Activated CD8-positive, alpha-beta T cell treated with anti-CD3 and anti-CD28 coated beads for 36 hours (primary cell): ENCODE measurements around the gene CDH8. TPM values are rescaled to one million over a fixed set of nuclear protein-coding genes. Genes with fewer than 3 reads are reported as not detected.

Source experiments
- ATAC-seq: fragments of 200-7000 bp; cut with Tn5 transposase; one replicate; pipeline ENCODE4 v1.10.0; 2021; ENCODE audit warnings: mild to moderate bottlenecking, moderate library complexity
- CTCF ChIA-PET: fragments of 350-600 bp; sonication (Branson Sonifier 250); formaldehyde crosslinking; loops from one replicate; lab custom pipeline; 2021; ENCODE audit warnings: antibody characterized with exemption; lab: Charles Lee
- POLR2A ChIA-PET: fragments of 350-600 bp; sonication (Branson Sonifier 250); formaldehyde crosslinking; loops from one replicate; lab custom pipeline; 2021; ENCODE audit warnings: antibody characterized with exemption; lab: Charles Lee
- DNase-seq: peaks from one replicate; pipeline ENCODE4 v3.0.0-alpha.2; 2020
- H3K27ac Mint-ChIP-seq: one replicate; pipeline ENCODE4 v1.8.0; 2021; ENCODE audit warnings: mild to moderate bottlenecking, mixed read lengths
- H3K27me3 Mint-ChIP-seq: one replicate; pipeline ENCODE4 v1.8.0; 2021; ENCODE audit warnings: mixed read lengths
- H3K36me3 Mint-ChIP-seq: one replicate; pipeline ENCODE4 v1.8.0; 2021; ENCODE audit warnings: low read depth, mixed read lengths
- H3K4me1 Mint-ChIP-seq: one replicate; pipeline ENCODE4 v1.8.0; 2021; ENCODE audit warnings: low read depth, mixed read lengths
- H3K4me3 Mint-ChIP-seq: one replicate; pipeline ENCODE4 v1.8.0; 2021; ENCODE audit warnings: mild to moderate bottlenecking, moderate library complexity, mixed read lengths
- H3K9me3 Mint-ChIP-seq: one replicate; pipeline ENCODE4 v1.8.0; 2021; ENCODE audit warnings: mixed read lengths
- intact Hi-C: fragments of 100-400 bp; cut with micrococcal nuclease; formaldehyde crosslinking; loops from one replicate; pipeline ENCODE4 v1.10.0; 2022
- total RNA-seq, 2 experiments: library from RNA; stranded (reverse); gene quantifications; one replicate each; pipeline ENCODE4 v1.2.3, GENCODE V29; 2021
- TF ChIP-seq, protein P1 (sequence below): fragments of 200-600 bp; IDR thresholded peaks from one replicate; pipeline ENCODE4 v1.8.0; 2022; ENCODE audit warnings: antibody characterized with exemption, mild to moderate bottlenecking

CDH8 gene
- total RNA-seq, 2 experiments from 2014 or later = not detected

DNA sequence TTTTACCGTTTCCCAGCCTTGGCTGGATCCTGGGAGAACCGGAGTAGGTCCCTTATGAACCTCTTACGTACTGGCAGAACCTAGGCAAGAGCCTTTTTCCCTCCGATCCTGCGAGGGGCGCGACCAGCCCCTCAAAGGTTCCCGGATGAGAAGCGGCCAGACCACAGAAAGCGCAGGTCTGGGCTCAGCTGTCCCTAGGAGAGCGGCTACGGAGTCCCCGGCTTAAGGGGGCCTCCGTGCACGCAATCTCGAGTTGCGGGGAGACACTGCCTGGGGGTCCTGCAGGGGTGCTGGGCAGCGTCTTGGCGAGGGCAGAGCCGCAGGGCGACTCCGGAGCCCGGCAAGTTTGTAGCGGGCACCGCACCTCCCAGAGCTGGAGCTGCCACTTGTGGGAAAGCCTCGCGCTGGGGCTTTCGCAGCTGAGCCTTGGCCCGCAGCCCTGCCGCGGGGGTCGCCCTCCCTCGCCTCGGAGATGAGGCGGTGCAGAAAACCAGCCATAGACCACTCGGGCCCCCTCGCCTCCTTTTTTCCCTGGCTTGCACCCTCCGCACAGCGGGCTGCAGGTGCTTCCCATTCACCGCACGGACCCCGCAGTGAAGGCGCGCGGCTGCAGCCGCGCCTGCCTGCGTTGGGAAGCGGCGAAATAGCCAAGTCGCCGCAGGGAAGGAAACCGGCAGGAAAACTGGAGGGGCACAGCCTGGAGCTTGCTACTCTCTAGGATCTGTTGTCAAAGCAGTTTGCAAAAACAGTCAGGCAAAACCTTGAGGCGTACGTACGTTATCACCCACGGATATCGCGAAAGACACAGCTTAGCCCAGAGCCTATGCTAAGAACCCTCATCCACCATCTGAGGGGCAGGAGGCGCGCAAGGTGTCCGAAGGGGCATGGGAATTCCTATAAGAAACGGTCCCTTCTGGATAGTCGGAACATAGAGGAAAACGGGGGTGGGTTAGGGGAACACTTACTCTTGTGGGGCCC lies 834 bp downstream of the CDH8 start:
- no peaks in the 10 kb centered on the region for H3K36me3 Mint-ChIP-seq
- intact Hi-C loops = no loop called here
- ChIA-PET POLR2A (no interaction called here), CTCF (no interaction called here)
- peaks cover 5% of the 10 kb centered on the region for H3K9me3 Mint-ChIP-seq
- no peak for DNase-seq
- no peak overlapping the region for H3K4me3 Mint-ChIP-seq
- no peaks in the 10 kb centered on the region for H3K4me1 Mint-ChIP-seq
- H3K27me3 Mint-ChIP-seq = peaks cover 29% of the 10 kb centered on the region
- no peak for ATAC-seq
- no peak overlapping the region for H3K27ac Mint-ChIP-seq
- TF ChIP-seq, protein P1, sequence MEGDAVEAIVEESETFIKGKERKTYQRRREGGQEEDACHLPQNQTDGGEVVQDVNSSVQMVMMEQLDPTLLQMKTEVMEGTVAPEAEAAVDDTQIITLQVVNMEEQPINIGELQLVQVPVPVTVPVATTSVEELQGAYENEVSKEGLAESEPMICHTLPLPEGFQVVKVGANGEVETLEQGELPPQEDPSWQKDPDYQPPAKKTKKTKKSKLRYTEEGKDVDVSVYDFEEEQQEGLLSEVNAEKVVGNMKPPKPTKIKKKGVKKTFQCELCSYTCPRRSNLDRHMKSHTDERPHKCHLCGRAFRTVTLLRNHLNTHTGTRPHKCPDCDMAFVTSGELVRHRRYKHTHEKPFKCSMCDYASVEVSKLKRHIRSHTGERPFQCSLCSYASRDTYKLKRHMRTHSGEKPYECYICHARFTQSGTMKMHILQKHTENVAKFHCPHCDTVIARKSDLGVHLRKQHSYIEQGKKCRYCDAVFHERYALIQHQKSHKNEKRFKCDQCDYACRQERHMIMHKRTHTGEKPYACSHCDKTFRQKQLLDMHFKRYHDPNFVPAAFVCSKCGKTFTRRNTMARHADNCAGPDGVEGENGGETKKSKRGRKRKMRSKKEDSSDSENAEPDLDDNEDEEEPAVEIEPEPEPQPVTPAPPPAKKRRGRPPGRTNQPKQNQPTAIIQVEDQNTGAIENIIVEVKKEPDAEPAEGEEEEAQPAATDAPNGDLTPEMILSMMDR = no peak

GRCh38 chr16:62034231-62035114 lies 1.8 kb downstream of the CDH8 start:
- TF ChIP-seq, protein P1 = no peak
- intact Hi-C loops = no loop called here
- POLR2A ChIA-PET = no interaction called here
- CTCF ChIA-PET = no interaction called here
- DNase-seq (no peak), ATAC-seq (no peak)
- no peaks in the 10 kb centered on the region for H3K4me1 Mint-ChIP-seq
- no peak overlapping the region for H3K27ac Mint-ChIP-seq
- peaks cover 29% of the 10 kb centered on the region for H3K27me3 Mint-ChIP-seq
- no peak overlapping the region for H3K4me3 Mint-ChIP-seq
- H3K36me3 Mint-ChIP-seq = no peaks in the 10 kb centered on the region
- peaks cover 5% of the 10 kb centered on the region for H3K9me3 Mint-ChIP-seq

GRCh38 chr16:62033065-62033464 lies 3.2 kb downstream of the CDH8 start:
- Mint-ChIP-seq H3K36me3 (no peaks in the 10 kb centered on the region), H3K27me3 (peaks cover 29% of the 10 kb centered on the region), H3K9me3 (no peaks in the 10 kb centered on the region), H3K4me1 (no peaks in the 10 kb centered on the region), H3K27ac (no peak overlapping the region), H3K4me3 (no peak overlapping the region)
- ATAC-seq (no peak), DNase-seq (no peak)
- intact Hi-C loops = no loop called here
- TF ChIP-seq, protein P1 = no peak
- POLR2A ChIA-PET = no interaction called here
- CTCF ChIA-PET = no interaction called here

DNA sequence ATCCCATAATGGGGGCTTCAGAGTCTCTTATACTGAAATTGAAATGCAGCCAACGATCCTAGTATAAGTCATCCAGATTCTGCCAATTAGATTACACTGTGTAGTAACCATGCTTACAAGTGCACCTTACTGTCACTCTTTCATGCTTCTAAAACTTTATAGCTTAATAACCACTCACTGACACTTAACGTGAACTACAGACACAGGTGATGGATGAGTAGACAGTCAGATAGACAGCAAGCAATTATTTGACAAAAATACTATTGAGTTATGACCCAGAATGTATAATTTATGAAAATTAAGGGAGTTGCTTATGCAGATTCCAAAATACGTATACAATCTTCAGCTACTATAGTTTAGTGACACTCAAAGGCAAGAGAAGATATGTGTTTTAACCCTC lies 6.3 kb downstream of the CDH8 start:
- TF ChIP-seq, protein P1 = no peak
- Mint-ChIP-seq H3K4me3 (no peak overlapping the region), H3K27ac (no peak overlapping the region), H3K27me3 (peaks cover 13% of the 10 kb centered on the region), H3K36me3 (no peaks in the 10 kb centered on the region), H3K9me3 (peaks cover 3% of the 10 kb centered on the region), H3K4me1 (no peaks in the 10 kb centered on the region)
- intact Hi-C loops = no loop called here
- DNase-seq (no peak), ATAC-seq (no peak)
- CTCF ChIA-PET = no interaction called here
- POLR2A ChIA-PET = no interaction called here
